Measurements from ENCODE around the gene MAP1A. TPM values are rescaled to one million over a fixed set of nuclear protein-coding genes. Genes with fewer than 3 reads are reported as not detected.

Gene MAP1A
- polyA plus RNA-seq, 1 donor (not counting 4 experiments of a cell fraction or from before 2014, with no cell fraction given), result 0.13 TPM

DNA sequence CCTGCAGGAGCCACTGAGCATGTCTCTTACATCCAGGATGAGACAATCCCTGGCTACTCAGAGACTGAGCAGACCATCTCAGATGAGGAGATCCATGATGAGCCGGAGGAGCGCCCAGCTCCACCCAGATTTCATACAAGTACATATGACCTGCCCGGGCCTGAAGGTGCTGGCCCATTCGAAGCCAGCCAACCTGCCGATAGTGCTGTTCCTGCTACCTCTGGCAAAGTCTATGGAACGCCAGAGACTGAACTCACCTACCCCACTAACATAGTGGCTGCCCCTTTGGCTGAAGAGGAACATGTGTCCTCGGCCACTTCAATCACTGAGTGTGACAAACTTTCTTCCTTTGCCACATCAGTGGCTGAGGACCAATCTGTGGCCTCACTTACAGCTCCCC, 6.2 kb downstream of the MAP1A start:
- no peaks in the 10 kb centered on the region for H4K20me1 ChIP-seq (ENCODE audit: control insufficient read depth, extremely low read depth, insufficient read depth, low read length)
- no peak for DNase-seq (ENCODE audit: low read depth, low spot score)
- H3K9me3 ChIP-seq (ENCODE audit: control insufficient read depth, low read depth, low read length), result no peaks in the 10 kb centered on the region
- H3K79me2 ChIP-seq (ENCODE audit: control insufficient read depth, insufficient read depth, low read length), result no peaks in the 10 kb centered on the region
- no peak overlapping the region for H3K27ac ChIP-seq (ENCODE audit: control insufficient read depth, insufficient read depth, low read length)
- H3K27me3 ChIP-seq (ENCODE audit: control insufficient read depth, extremely low read depth, insufficient read depth, low read length), result peaks cover 37% of the 10 kb centered on the region
- no peaks in the 10 kb centered on the region for H3K4me1 ChIP-seq (ENCODE audit: control insufficient read depth, extremely low read depth, insufficient read depth, low read length)
- dilution Hi-C loops (cut with MboI; ENCODE audit: extremely low pct_ligation_motif_present, low sequenced_read_pairs), result no loop called here
- TF ChIP-seq EZH2 (IDR thresholded peaks at IDR 0.05; ENCODE audit: low read length), result no peak
- TF ChIP-seq, protein P1, sequence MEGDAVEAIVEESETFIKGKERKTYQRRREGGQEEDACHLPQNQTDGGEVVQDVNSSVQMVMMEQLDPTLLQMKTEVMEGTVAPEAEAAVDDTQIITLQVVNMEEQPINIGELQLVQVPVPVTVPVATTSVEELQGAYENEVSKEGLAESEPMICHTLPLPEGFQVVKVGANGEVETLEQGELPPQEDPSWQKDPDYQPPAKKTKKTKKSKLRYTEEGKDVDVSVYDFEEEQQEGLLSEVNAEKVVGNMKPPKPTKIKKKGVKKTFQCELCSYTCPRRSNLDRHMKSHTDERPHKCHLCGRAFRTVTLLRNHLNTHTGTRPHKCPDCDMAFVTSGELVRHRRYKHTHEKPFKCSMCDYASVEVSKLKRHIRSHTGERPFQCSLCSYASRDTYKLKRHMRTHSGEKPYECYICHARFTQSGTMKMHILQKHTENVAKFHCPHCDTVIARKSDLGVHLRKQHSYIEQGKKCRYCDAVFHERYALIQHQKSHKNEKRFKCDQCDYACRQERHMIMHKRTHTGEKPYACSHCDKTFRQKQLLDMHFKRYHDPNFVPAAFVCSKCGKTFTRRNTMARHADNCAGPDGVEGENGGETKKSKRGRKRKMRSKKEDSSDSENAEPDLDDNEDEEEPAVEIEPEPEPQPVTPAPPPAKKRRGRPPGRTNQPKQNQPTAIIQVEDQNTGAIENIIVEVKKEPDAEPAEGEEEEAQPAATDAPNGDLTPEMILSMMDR (optimal IDR thresholded peaks at IDR 0.05 in 1 of 3, IDR thresholded peaks at IDR 0.05 in 1 of 3, conservative IDR thresholded peaks at IDR 0.05 in 1 of 3; ENCODE audit: extremely low read depth in 1 of 3, insufficient read depth in 2 of 3, low read length in 3 of 3), result no peak
- FAIRE-seq, result no peak
- no peaks in the 10 kb centered on the region for H3K9me1 ChIP-seq (ENCODE audit: control insufficient read depth, extremely low read depth, insufficient read depth, low read length)
- no peak overlapping the region for H2AFZ ChIP-seq (ENCODE audit: control insufficient read depth, low read length)
- H3K36me3 ChIP-seq (ENCODE audit: control insufficient read depth in 2 of 2, extremely low read depth in 1 of 2, insufficient read depth in 2 of 2, low read length in 2 of 2), result no peaks in the 10 kb centered on the region
- no peak overlapping the region for H3K4me3 ChIP-seq (ENCODE audit: control insufficient read depth in 2 of 3, extremely low read depth in 1 of 3, insufficient read depth in 2 of 3, low read depth in 1 of 3, low read length in 3 of 3)
- H3K9ac ChIP-seq (ENCODE audit: control insufficient read depth, extremely low read depth, insufficient read depth, low read length), result no peak overlapping the region
- no peak overlapping the region for H3K4me2 ChIP-seq (ENCODE audit: control insufficient read depth, extremely low read depth, insufficient read depth, low read depth, low read length)

DNA sequence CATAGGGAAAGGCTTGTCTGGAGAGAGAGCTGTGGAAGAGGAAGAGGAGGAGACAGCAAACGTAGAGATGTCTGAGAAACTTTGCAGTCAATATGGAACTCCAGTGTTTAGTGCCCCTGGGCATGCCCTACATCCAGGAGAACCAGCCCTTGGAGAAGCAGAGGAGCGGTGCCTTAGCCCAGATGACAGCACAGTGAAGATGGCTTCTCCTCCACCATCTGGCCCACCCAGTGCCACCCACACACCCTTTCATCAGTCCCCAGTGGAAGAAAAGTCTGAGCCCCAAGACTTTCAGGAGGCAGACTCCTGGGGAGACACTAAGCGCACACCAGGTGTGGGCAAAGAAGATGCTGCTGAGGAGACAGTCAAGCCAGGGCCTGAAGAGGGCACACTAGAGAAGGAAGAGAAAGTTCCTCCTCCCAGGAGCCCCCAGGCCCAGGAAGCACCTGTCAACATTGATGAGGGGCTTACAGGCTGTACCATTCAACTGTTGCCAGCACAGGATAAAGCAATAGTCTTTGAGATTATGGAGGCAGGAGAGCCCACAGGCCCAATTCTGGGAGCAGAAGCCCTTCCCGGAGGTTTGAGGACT, 6.9 kb downstream of the MAP1A start:
- no peaks in the 10 kb centered on the region for H4K20me1 ChIP-seq (ENCODE audit: control insufficient read depth, extremely low read depth, insufficient read depth, low read length)
- H3K4me2 ChIP-seq (ENCODE audit: control insufficient read depth, extremely low read depth, insufficient read depth, low read depth, low read length), result no peak overlapping the region
- dilution Hi-C loops (cut with MboI; ENCODE audit: extremely low pct_ligation_motif_present, low sequenced_read_pairs), result no loop called here
- peaks cover 30% of the 10 kb centered on the region for H3K27me3 ChIP-seq (ENCODE audit: control insufficient read depth, extremely low read depth, insufficient read depth, low read length)
- no peaks in the 10 kb centered on the region for H3K9me3 ChIP-seq (ENCODE audit: control insufficient read depth, low read depth, low read length)
- no peak for FAIRE-seq
- no peak for DNase-seq (ENCODE audit: low read depth, low spot score)
- H3K9me1 ChIP-seq (ENCODE audit: control insufficient read depth, extremely low read depth, insufficient read depth, low read length), result no peaks in the 10 kb centered on the region
- no peaks in the 10 kb centered on the region for H3K4me1 ChIP-seq (ENCODE audit: control insufficient read depth, extremely low read depth, insufficient read depth, low read length)
- H2AFZ ChIP-seq (ENCODE audit: control insufficient read depth, low read length), result no peak overlapping the region
- TF ChIP-seq, protein P1 (optimal IDR thresholded peaks at IDR 0.05 in 1 of 3, IDR thresholded peaks at IDR 0.05 in 1 of 3, conservative IDR thresholded peaks at IDR 0.05 in 1 of 3; ENCODE audit: extremely low read depth in 1 of 3, insufficient read depth in 2 of 3, low read length in 3 of 3), result no peak
- TF ChIP-seq EZH2 (IDR thresholded peaks at IDR 0.05; ENCODE audit: low read length), result no peak
- H3K27ac ChIP-seq (ENCODE audit: control insufficient read depth, insufficient read depth, low read length), result no peak overlapping the region
- H3K79me2 ChIP-seq (ENCODE audit: control insufficient read depth, insufficient read depth, low read length), result no peaks in the 10 kb centered on the region
- no peak overlapping the region for H3K9ac ChIP-seq (ENCODE audit: control insufficient read depth, extremely low read depth, insufficient read depth, low read length)
- H3K4me3 ChIP-seq (ENCODE audit: control insufficient read depth in 2 of 3, extremely low read depth in 1 of 3, insufficient read depth in 2 of 3, low read depth in 1 of 3, low read length in 3 of 3), result no peak overlapping the region
- H3K36me3 ChIP-seq (ENCODE audit: control insufficient read depth in 2 of 2, extremely low read depth in 1 of 2, insufficient read depth in 2 of 2, low read length in 2 of 2), result no peaks in the 10 kb centered on the region
